HG03378 (cell line): ENCODE data around the gene ZNF333.

Source experiments
- ATAC-seq: cut with Tn5 transposase; IDR thresholded peaks from one replicate; pipeline ENCODE4 v1.9.1; 2021; ENCODE audit warnings: mild to moderate bottlenecking, moderate library complexity; ENCODE audit not compliant: unreplicated experiment

Gene ZNF333

DNA sequence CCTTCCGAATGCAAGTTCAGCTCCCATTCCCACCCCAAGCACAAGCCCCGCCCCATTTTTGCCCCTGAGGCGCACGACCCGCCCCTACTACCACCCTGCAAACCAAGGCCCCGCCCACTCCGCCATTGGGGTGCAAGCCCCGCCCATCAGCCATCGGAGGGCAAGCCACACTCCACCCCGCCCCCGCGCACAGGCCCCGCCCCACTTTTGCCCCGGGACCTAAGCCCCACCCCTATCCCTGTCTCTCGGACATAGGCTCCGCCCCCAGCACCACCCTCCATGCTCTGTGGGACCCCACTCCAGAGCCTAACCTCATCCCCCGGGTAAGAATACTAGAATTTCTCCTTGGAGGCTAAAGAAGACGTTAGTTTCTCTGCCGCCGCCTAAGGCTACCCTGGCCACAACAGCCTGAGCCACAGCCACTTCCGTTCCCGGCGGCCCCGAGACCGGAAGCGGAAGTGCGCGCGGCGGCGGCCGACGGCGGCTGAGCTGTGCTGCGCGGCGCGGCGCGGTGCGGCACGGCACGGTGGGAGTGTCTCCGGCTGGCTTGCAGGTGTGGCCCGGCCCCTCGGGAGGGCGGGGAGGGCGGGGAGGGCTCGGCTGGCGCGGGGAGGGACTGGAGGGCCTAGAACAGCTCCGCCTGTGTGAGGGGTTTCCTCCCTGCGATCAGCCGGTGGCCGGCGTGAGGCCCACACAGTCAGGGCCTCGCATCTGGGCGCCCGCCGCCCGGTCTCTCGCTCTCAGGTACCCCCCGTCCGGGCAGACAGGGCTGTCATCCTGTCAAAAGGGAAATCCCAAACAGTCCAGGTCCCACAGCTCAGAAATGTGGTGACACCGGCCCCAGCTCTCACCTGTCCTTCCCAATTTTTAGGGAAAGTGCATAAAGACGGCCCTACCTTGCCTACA, at the start of gene ZNF333:
Gene ZNF333, plus strand, starts transcription at position 451 of the 906 bp plus-strand sequence. CDS start 3,444 bp downstream, outside the sequence.
- ATAC-seq: peak; percentile 73

DNA sequence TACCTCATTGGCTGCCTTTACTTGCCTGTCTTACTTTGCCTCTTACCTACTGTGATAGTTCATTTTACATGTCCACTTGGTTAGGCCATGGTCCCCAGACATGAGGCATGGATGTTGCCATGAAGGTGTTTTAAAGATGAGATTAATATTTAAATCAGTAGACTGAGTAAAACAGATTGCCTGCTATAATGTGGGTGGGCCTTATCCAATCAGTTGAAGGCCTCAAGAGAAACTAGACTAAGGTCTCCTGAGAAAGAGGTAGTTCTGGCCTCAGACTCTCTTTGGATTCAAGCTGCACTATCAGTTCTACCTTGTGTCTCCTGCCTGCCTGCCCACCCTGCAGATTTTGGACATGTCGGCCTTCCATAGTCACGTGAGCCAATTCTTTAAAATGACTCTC, 41.3 kb upstream of the ZNF333 start:
- ATAC-seq: no peak

DNA sequence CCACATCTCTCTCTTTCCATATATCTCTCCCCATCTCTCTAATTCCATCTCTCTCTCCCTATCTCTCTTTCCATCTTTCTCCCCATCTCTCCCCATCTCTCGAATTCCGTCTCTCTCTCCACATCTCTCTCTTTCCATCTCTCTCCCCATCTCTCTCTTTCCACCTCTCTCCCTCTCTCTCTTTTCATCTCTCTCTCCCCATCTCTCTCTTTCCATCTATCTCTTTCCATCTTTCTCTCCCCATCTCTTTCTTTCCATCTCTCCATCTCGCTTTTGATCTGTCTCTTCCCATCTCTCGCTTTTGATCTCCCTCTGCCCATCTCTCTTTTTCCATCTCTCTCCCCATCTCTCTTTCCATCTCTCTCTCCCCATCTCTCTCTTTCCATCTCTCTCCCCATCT, 40.8 kb upstream of the ZNF333 start:
- ATAC-seq: no peak

DNA sequence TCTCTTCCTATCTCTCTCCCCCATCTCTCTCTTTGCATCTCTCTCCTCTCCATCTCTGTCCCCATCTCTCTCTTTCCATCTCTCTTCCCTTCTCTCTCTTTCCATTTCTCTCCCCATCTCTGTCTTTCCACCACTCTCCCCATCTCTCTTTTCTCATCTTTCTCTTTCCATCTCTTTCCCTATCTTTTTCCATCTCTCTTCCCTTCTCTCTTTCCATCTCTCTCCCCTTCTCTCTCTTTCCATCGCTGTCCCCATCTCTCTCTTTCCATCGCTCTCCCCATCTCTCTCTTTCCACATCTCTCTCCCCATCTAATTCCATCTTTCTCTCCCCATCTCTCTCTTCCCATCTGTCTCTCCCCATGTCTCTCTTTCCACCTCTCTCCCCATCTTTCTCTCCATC, 39.7 kb upstream of the ZNF333 start:
- no peak for ATAC-seq

DNA sequence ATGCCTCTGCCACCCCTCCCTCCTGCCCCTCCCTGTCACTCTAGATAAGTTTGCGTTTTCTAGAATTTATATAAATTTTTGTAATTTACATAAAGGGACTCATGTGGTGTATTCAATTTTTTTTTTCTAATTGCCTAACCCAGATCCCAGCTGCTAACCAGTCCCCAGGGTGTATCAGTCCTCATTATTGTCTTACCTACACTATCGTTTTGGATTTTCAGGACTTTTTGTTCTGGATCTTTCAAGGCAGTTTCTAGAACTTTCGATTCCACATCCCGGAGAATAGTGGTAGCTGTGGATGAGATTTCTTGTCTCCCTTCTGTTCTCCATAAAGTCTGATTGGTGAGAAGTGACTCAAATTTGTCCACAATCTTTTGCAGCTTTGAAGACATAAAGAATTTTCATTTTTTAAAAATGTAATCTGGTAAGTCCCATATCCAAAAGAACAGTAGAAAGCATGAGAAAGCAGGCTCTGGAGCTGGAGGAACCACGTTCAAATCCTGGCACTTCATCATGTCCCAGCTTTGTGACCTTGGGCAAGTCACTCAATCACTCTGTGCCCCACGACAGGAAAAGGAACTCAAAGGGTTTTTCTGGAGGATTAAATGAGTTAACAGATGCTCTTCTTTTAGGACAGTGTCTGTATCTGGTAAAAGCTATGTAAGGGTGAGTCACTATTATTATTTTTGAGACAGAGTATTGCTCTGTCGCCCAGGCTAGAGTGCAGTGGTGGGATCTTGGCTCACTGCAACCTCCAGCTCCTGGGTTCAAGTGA, 34.9 kb upstream of the ZNF333 start:
- ATAC-seq: no peak

DNA sequence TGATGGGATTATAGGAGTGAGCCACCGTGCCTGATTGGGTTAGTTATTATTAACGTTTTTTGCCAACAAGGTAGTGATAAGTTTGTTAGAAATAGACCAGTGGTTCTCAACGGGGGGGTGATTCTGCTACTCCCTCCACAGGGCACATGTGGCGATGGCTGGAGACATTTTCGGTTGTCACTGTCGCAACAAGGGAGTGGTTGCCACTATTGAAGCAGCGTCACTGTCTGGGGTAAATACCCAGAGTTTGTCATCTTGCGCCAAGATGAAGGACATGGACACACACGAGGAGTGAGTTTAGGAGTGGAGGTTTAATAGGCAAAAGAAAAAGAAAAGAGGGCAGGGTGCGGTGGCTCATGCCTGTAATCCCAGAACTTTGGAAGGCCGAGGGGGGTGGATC, 34.1 kb upstream of the ZNF333 start:
- no peak for ATAC-seq

DNA sequence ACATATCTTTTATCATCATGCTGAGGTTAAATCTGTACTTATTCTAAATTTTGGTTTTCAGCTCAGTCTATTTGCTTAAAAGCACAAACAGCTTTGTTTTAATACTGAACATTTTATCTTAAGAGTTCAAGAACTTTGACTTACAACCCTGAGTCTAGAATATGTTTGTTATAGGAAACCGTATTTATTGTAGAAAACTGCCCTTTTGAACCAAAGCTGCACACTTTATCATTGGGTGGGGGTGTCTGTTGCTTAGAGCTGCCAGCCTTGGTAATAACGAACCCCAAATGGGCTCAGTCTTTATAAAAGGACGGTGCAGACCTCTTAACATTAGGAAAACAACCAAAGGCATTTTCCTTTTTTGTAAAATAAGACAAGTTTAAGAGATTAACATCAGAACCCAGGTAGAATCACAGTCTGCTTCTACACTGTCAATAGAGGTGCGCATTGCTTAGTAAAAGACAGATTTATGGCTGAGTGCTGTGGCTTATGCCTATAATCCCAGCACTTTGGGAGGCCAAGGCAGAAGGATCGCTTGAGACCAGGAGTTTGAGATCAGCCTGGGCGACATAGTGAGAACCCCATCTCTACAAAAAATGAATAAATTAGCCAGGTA, 29.9 kb upstream of the ZNF333 start:
- ATAC-seq: no peak

DNA sequence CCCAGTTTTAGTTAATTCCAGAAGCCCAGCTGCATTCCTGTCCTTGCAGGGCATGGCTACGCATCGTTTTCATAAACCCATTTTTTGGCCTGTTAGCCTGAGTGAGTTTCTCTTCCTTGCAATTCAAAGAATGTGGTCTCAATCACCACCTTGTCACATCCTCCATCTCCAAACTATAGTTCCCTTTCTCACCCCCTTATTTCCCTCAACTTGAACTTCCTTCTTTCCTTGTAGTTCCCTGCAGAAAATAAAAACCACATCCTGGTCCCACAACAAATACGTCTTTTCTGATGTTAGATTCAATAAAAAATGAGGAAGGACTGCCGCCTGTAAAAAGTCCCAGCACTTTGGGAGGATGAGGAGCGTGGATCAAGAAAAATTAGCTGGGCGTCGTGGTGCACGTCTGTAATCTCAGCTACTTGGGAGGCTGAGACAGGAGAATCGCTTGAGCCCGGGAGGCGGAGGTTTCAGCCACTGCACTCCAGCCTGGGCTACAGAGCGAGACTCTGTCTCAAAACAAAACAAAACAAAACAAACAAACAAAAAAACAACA, 28.4 kb upstream of the ZNF333 start:
- no peak for ATAC-seq

DNA sequence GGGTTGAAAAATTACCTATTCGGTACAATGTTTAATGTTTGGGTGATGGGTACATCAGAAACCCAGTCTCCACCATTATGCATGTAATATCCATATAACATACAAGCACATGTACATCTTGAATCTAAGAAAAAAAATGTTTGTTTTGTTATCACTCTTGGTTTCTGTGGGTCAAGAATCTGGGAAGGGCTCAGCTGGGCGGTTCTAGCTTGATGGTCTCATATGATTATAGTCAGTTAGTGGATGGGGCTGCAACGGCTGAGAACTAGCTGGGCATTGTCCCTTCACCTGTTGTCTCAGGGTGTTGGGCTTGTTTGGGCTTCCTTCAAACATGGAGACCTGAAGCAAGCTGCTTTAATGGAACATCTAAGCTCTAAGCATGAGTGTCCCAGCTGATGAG, 19.9 kb upstream of the ZNF333 start:
- no peak for ATAC-seq

DNA sequence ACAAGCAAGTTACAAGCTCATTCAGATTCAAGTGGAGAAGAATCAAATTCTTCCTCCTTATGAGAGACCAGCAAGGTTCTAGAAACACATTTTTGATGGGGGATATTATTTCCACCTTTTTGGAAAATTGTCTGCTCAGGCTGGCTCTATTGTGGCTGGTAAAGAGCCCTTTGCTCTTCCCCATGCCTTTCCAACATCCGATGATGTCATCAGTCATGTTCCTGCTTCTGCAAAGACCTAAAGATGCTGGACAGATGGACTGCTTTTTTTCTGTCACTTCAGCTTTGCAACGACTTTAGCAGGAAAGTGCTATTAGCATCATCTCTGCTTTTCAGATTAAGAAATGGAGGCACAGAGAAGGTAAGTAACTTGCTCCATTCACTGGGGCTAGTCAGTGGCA, 19.4 kb upstream of the ZNF333 start:
- no peak for ATAC-seq

DNA sequence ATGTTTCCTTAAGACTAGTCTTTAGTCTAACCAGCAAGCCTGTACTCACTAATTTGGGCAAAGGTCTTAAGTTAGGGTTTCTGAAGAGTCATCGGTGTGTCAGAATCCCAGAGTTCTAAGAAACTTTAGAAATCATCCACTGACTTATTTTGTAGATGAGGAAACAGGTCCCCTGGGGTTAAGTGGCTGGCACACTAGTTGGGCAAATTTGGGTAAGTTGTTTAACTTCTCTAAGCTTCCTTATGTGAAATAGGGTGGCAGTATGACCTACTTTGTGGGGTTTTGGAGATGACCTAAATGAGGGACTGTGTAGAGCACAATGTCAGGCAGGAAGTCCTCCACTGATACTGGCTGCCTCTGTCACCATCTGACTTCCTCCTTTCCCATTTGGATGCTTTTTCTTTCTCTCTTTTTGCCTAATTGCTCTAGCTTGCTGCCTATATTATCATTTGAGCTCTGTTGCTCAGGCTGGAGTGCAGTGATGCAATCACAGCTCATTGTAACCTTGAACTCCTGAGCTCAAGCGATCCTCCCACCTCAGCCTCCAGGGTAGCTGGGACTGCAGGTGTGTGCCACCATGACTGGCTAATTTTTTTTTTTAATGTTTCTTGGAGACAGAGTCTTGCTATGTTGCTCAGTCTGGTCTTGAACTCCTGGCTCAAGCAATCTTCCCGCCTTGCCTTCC, 17.5 kb upstream of the ZNF333 start:
- no peak for ATAC-seq

DNA sequence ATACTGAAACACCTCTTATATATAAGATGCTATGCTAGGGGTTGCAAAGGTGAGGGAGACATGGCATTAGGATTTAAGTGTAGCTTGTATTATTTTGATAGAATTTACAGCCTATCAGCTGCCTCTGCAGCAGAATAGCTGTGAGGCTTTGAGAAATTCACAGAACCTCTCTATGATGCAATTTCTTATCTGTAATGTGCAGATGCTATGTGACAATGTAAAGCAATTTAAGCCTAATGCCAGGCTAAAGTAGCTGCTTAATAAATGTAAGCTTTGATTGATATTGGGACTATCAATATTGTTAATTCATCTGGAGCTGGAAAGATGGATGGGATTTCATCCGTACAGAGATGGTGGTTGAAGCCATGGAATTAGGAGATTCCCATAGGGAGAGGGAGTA, 16.8 kb upstream of the ZNF333 start:
- ATAC-seq: no peak

DNA sequence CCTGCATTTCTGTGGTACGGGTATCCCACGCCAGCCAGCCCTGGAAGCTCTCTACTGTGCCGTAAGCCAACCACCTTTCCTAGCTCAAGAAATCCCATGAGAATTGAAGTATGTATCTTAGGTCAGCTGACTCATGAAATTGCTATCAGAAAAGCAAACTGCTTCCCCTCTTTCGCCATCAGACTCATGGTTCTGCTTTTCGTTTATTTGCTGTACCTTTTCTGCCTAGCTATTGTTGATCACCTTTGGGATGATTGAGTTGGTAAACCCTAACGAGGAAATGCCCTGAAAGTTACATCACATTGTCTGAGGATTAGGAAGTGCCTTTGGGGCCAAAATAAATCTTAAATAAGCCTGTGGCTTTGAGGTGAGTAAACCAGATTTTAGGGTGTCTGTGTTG, 15.1 kb upstream of the ZNF333 start, which contains the start of gene ADGRE3:
Gene ADGRE3, minus strand, starts transcription at position 81 of the 400 bp plus-strand sequence. Its CDS starts 74 bp downstream, at position 7.
- no peak for ATAC-seq

DNA sequence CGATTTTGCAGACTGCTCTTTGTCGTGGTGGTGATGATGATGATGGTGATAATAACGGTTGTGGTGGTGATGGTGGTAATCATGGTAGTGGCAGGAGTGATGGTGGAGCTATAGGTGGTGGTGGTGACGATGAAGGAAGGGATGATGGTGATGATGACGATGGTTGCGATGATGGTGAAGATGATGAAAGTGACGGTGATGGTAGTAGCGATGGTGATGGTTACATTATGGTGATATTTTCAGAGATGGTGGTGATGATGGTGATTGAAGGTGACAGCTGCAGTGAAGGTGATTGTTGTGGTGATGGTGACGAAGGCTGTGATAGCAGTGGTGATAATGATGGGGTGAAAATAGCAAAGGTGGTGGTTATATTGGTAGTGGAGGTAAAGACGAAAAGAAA, 13.1 kb upstream of the ZNF333 start:
- no peak for ATAC-seq

DNA sequence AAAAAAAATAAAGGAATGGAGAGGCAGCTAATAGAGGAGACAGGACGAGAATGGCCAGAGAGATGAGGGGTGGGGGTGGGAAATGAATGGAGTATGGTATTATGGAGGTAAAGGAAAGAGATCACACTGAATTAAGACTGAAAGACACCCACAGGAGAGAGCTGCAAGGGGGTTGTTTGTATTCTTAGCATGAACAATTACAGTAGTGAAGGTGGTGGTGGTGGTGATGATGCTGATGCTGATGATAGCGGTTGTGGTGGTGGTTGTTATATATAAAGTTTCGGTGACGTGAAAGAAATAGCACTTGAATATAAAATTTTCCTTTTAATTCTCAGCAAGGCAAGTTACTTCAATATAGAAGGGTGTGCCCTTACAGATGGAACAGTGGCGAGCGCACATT, 12.4 kb upstream of the ZNF333 start:
- no peak for ATAC-seq

DNA sequence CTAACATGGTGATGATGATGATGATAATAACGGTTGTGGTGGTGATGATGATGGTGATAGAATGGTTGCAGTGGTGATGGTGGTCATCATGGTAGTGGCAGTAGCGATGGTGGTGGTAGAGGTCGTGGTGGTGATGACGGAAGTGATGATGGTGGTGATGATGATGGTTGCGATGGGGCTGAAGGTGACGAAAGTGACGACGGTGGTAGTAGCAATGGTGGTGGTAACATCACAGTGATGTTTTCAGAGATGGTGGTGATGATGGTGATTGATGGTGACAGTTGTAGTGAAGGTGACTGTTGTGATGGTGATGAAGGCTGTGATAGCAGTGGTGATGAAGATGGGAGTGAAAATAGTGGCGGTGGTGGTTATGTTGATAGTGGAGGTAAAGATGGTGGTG, 11.6 kb upstream of the ZNF333 start:
- no peak for ATAC-seq

DNA sequence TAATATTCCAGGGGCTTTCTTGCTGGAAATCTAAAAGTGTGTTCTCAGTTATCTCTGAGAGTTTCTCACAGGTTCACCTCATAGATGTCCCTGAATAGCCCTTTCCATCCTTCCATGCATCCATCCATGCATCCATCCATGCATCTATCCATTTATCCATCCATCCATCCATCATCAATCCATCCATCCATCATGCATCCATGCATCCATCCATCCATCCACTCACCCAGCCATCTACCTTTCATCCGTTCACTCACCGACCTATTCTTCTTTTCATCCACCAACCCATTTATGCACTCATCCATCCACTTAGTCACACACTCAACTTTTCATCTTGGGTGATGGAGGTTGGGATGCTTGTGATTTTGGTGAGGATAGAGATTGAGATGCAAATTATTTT, 7.8 kb upstream of the ZNF333 start:
- no peak for ATAC-seq

DNA sequence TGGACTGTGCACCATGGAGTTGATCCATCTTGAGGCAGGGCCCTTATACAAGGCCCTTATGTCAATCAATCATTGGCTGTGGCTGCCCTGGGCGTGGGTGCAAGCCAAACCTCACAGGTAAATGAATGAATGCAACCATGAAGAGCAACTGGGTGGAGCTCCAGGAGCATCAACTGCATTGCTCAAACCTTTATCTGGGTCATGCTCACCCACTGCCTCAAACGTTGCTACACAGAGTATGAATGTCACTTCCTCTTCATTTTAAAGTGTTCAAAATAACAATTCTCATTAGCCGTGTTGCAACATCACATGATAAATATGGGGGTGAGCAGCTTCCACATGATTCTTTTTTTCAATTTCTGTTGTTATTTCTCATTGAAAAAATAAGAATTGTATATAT, 6.4 kb upstream of the ZNF333 start:
- no peak for ATAC-seq

DNA sequence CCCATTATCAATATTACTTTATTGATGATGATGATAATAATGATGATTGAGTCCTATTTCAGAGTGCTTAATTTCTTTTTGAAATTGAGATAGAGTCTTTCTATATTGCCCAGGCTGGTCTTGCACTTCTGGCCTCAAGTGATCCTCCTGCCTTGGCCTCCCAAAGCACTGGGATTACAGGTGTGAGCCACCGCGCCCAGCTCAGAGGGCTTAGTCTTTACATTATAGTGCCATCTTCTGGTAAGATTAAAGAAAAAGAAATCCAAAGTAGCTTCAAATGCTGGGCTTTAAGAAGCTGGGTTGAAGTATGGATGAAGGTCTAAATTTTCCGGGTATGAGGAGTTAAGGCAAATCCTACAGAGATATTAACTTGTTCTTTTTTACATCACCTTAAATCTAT, 3.4 kb upstream of the ZNF333 start:
- ATAC-seq: no peak

DNA sequence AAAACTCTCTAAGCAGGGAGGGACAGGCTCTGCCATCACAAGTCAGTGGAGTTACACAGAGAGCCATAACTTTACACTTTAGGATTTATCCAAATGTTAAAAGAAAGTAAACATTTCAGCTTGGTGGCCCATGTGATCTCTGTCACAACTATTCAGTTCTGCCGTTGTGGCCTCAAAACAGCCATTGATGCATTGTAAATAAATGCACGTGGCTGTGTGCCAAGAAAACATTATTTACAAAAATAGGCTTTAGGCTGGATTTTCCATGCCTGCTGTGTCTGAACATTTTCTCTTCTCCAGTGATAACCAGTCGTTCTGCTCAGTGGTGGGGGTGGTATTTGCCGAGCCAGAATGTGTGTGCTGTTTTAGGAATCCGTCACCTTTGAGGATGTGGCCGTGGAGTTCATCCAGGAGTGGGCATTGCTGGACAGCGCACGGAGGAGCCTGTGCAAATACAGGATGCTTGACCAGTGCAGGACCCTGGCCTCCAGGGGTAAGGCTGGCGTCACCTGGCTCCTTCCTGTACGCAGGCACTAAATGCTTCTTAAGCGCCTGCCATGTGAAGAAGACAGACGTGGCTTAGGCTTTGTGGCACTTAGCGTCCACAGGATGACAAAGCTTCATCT, 4.9 kb downstream of the ZNF333 start:
- no peak for ATAC-seq
